Measurements from ENCODE around the gene ELP1.

GRCh38 chr9:108835831-108836230 lies 98.1 kb downstream of the ELP1 start:
- no peak for TF ChIP-seq CTCF (IDR thresholded peaks at IDR 0.05)
- TF ChIP-seq POLR2A (IDR thresholded peaks at IDR 0.05) = no peak
- TF ChIP-seq EP300 (IDR thresholded peaks at IDR 0.05) = no peak
